Pancreas (tissue), 10 donors: Measurements from ENCODE around the gene ERCC1. TPM values are rescaled to one million over a fixed set of nuclear protein-coding genes. Genes with fewer than 3 reads are reported as not detected.

Source experiments
- ATAC-seq, 4 donors: fragments of 200-7000 bp; cut with Tn5 transposase; one replicate each; pipeline versions ENCODE4 v1.8.0 to v1.9.1; 2020; ENCODE audit warnings: mild to moderate bottlenecking in 4 of 4, moderate library complexity in 4 of 4
- DNase-seq, 6 donors: peaks; one replicate each; pipeline ENCODE4 v3.0.0-alpha.2; 2020
- FAIRE-seq: peaks from 2 replicates; lab custom pipeline; 2012; peaks lifted over from hg19 to GRCh38; lab: Jason Lieb, UNC
- H3K27ac ChIP-seq, 4 donors: fragments of 200-600 bp; sonication (generic); 1 replicate in 3 of 4; 2 replicates in 1 of 4; pipeline versions ENCODE4 v1.5.0 to v1.8.0; 2020
- H3K27me3 ChIP-seq, 4 donors: fragments of 200-600 bp; one replicate each; pipeline ENCODE4 v1.8.0; 2021
- H3K36me3 ChIP-seq, 3 donors: fragments of 200-600 bp; sonication (generic) in 1 of 3; one replicate each; pipeline versions ENCODE4 v1.5.0 to v1.8.0; 2020 to 2021
- H3K4me1 ChIP-seq, 3 donors: fragments of 200-600 bp; one replicate each; pipeline ENCODE4 v1.8.0; 2021
- H3K4me3 ChIP-seq, 4 donors: fragments of 200-600 bp; sonication (generic) in 2 of 4; one replicate each; pipeline versions ENCODE4 v1.5.0 to v1.8.0; 2020 to 2021
- H3K9me3 ChIP-seq, 4 donors: fragments of 200-600 bp; one replicate each; pipeline ENCODE4 v1.8.0; 2021
- WGBS, 2 donors: extraction: QIAGEN DNeasy Blood & Tissue Kit; methylation state at CpG; one replicate each; pipeline ENCODE4 v1.1.7; 2013; 5-methylcytosine and 5-hydroxymethylcytosine counted together
- intact Hi-C, 3 donors: fragments of 100-400 bp; cut with DNase I; formaldehyde crosslinking; loops; one replicate each; pipeline versions ENCODE4 v1.11.1 to v1.14.2; 2022
- polyA plus RNA-seq, 2 donors: library from polyadenylated mRNA; stranded (reverse); fragments of 200-250 nt; gene quantifications; one replicate each; pipeline ENCODE4 v1.2.3, GENCODE V29; 2013
- total RNA-seq, 6 donors: library from RNA; stranded (reverse); fragmentation: NEBNext Ultra II Directional in 4 of 6; extraction: Animal tissue kit (Norgen Biotek cat#: 25700) in 4 of 6; gene quantifications; one replicate each; pipeline versions ENCODE4 v1.2.1 to v1.2.4, GENCODE V29; 2021 to 2023
- TF ChIP-seq, protein P1 (sequence below), 4 donors: fragments of 200-600 bp; sonication (generic) in 3 of 4; IDR thresholded peaks; one replicate each; pipeline versions ENCODE4 v1.5.0 to v1.8.0; 2021; ENCODE audit warnings: antibody characterized with exemption in 4 of 4
- donor health status: healthy with polysubstance abuse.
- donor health status: DM: no; HTN: no; CAD: no; lungs with moderate emphysema.
- donor health status: DM: no; HTN: no; CAD: no.
- donor health status: control.
- donor health status: control.
- donor health status: Bipolar disorder and iron deficiency.
- donor health status: DM: yes; HTN: yes; CAD: no.
- donor health status: DM: no; HTN: no; CAD: no.
- donor health status: DM: no; HTN: no; CAD: no.
- donor health status: DM: yes; HTN: yes; CAD: no.

The ERCC1 gene
- total and polyA plus RNA-seq, 8 donors, result 28.9 to 42.3 (median 33.1) TPM

DNA sequence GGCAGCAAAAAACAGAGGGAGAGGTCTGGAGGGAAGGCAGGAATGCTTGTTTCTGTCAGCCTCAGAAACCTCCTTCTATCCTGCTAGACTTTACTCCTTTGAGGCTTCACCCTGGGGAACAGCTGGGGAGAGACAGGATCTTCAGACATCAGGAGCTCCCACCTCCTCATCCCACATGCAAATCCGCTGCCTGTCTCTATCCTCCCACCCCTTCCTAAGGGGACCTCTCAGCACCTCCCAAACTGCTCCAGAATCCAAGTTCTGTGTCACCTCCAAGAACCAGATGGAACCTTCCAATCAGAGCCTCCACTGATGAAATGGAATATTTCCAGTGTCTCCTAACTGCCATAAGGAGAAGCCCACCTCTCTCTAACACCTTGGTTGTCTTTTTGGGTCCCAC is 43.6 kb downstream of the ERCC1 start:
- H3K36me3 ChIP-seq, result no peaks in the 10 kb centered on the region
- TF ChIP-seq, protein P1, sequence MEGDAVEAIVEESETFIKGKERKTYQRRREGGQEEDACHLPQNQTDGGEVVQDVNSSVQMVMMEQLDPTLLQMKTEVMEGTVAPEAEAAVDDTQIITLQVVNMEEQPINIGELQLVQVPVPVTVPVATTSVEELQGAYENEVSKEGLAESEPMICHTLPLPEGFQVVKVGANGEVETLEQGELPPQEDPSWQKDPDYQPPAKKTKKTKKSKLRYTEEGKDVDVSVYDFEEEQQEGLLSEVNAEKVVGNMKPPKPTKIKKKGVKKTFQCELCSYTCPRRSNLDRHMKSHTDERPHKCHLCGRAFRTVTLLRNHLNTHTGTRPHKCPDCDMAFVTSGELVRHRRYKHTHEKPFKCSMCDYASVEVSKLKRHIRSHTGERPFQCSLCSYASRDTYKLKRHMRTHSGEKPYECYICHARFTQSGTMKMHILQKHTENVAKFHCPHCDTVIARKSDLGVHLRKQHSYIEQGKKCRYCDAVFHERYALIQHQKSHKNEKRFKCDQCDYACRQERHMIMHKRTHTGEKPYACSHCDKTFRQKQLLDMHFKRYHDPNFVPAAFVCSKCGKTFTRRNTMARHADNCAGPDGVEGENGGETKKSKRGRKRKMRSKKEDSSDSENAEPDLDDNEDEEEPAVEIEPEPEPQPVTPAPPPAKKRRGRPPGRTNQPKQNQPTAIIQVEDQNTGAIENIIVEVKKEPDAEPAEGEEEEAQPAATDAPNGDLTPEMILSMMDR (IDR thresholded peaks at IDR 0.05), result no peak
- intact Hi-C loops, result no loop called here
- WGBS, 2 donors, result 78 to 80% methylated on average over 1 of the region's 1 CpG
- H3K9me3 ChIP-seq, result no peaks in the 10 kb centered on the region
- H3K27me3 ChIP-seq, result no peaks in the 10 kb centered on the region
- no peak overlapping the region for H3K4me3 ChIP-seq
- DNase-seq, result no peak
- H3K27ac ChIP-seq, result no peak overlapping the region
- H3K4me1 ChIP-seq, result no peaks in the 10 kb centered on the region
- no peak for ATAC-seq
- no peak for FAIRE-seq

DNA sequence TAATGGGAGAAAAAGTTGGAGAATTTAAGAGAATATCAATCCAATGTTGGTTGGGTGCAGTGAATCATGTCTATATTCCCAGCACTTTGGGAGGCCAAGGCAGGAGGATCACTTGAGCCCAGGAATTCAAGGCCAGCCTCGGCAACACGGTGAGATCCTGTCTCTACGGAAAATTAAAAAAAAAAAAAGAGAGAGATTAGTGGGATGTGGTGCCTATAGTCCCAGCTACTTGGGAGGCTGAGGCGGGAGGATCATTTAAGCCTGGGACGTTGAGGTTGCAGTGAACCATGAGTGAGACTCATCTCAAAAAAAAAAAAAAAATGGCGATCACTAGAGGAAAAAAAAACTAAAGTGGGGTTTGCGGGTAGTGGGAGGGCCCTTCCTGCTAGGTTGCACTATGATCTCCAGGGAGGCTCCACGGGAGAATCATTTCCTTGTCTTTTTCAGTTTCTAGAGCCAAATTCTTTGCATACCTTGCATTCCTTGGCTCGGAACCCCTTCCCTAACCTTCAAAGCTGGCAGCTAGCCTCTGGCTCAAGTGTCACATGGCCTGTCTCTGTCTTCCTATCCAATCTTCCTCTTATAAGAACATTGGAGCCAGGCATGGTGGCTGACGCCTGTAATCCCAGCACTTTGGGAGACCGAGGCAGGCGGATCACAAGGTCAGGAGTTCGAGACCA is 47.5 kb downstream of the ERCC1 start:
- TF ChIP-seq, protein P1 (IDR thresholded peaks at IDR 0.05), result no peak
- Histone ChIP-seq H3K27me3 (no peaks in the 10 kb centered on the region), H3K36me3 (no peaks in the 10 kb centered on the region), H3K9me3 (no peaks in the 10 kb centered on the region), H3K4me1 (no peaks in the 10 kb centered on the region), H3K4me3 (no peak overlapping the region), H3K27ac (peak overlapping the region in 3 of 4 donors; percentile 6 to 62 (median 25))
- 50 to 51% methylated on average over 13 of the region's 13 CpGs for WGBS, 2 donors
- ATAC-seq (peak; percentile 69 to 87 (median 78)), DNase-seq (peak in 4 of 6 donors; percentile 53 to 71 (median 58)), FAIRE-seq (no peak)
- intact Hi-C loops, result no loop called here

DNA sequence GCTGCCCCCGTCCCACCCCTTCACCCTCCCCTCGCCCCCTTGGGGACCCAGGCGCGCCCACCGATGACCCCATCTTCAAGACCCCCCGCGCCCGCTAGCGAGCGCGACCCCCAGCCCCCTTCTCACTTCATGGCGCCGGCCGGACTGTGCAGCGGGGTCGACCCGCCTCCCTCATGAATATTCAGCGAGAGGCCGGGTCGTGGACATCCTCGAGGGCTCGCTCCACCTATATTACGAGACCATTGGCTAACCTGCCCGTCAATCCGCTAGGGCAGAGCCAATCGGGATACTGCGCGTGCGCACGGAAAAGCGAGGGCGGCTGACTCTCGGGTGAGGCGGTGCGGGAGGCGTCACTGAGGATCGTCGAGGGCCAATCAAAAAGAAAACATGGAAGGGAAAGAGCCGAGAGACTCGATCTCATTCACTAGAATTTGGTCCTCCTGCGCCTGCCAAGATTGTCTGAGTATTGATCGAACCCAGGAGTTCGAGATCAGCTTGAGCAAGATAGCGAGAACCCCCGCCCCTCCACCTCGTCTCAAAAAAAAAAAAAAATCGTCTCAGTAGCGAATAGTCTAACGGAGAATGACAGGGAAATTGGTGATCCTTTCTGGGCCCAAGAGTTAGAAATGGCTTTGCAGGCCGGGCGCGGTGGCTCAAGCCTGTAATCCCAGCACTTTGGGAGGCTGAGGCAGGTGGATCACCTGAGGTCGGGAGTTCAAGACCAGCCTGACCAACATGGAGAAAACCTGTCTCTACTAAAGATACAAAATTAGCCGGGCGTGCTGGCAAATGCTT is 53.1 kb downstream of the ERCC1 start, which contains the start of gene ERCC2:
Gene ERCC2, minus strand, starts transcription at position 164 of the 795 bp plus-strand sequence. Its CDS starts 33 bp downstream, at position 131.
- TF ChIP-seq, protein P1 (IDR thresholded peaks at IDR 0.05), result no peak
- peak; percentile 99 to 100 (median 100) for DNase-seq
- FAIRE-seq, result peak; percentile 88
- no peaks in the 10 kb centered on the region for H3K9me3 ChIP-seq
- WGBS, 2 donors, result 3% methylated on average over 53 to 55 of the region's 55 CpGs
- no peaks in the 10 kb centered on the region for H3K36me3 ChIP-seq
- intact Hi-C loops, result no loop called here
- H3K4me1 ChIP-seq, result no peaks in the 10 kb centered on the region
- H3K27ac ChIP-seq, result peak within 1 kb of the TSS; percentile 46 to 84 (median 72)
- no peaks in the 10 kb centered on the region for H3K27me3 ChIP-seq
- peak; percentile 98 to 99 (median 99) for ATAC-seq
- H3K4me3 ChIP-seq, result peak within 1 kb of the TSS; percentile 64 to 85 (median 75)

DNA sequence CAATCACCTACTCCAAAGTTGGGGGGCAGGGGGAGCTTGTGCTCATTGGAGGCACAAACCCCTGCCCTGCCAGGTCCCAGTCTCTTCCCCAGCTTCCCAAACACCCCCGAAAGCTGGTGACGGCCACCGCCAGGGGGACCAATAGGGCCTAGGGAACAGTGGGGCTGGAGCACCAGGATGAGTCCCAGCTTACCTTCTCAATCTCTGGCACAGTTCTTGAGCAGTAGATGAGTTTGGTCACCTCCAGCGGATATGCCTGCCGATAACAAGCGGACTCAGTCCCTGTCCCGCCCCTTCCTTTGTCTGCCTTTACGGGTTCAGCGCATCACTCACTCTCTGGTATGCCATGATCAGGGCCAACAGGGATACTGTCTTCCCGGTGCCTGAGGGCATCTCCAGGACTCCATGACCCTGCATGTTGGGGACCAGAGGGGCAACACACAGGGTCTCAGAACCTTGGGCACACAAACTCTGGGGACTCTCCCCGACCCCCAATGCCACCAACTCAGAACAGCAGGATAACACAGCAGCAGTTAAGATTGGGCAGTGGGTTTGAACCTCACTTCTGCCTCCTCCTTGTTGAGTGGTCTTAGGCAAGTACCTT is 54.9 kb downstream of the ERCC1 start:
- H3K4me3 ChIP-seq, result no peak overlapping the region
- DNase-seq (no peak), FAIRE-seq (no peak), ATAC-seq (no peak)
- H3K27me3 ChIP-seq, result no peaks in the 10 kb centered on the region
- 95 to 96% methylated on average over 11 of the region's 11 CpGs for WGBS, 2 donors
- H3K36me3 ChIP-seq, result no peaks in the 10 kb centered on the region
- no peak overlapping the region for H3K27ac ChIP-seq
- intact Hi-C loops, result no loop called here
- no peaks in the 10 kb centered on the region for H3K4me1 ChIP-seq
- H3K9me3 ChIP-seq, result no peaks in the 10 kb centered on the region
- TF ChIP-seq, protein P1 (IDR thresholded peaks at IDR 0.05), result no peak
